IMR-90 (cell line): ENCODE data around the gene KIAA0232. TPM values are rescaled to one million over a fixed set of nuclear protein-coding genes. Genes with fewer than 3 reads are reported as not detected.

Source experiments
- ATAC-seq: fragments of 200-7000 bp; cut with Tn5 transposase; 2 replicates; pipeline ENCODE4 v1.9.1; 2020; ENCODE audit warnings: low read depth, mild to moderate bottlenecking, moderate library complexity
- BruUV-seq: library from RNA; stranded (reverse); fragments of 400-500 nt; replicated peaks from 2 replicates; lab custom pipeline; 2021; lab: Mats Ljungman, UMichigan
- CTCF ChIA-PET: fragments of 300-600 bp; formaldehyde crosslinking; extraction: SDS; loops from one replicate; lab custom pipeline; 2021; ENCODE audit warnings: antibody characterized with exemption; lab: Yijun Ruan, JAX
- POLR2A ChIA-PET: fragments of 300-600 bp; sonication (Branson Sonifier 250); formaldehyde crosslinking; loops from one replicate; lab custom pipeline; 2022; ENCODE audit warnings: antibody characterized with exemption; ENCODE audit not compliant: unreplicated experiment; lab: Charles Lee
- DNase-seq: peaks from one replicate; pipeline ENCODE4 v3.0.0; 2013
- H2AFZ ChIP-seq: replicated peaks from 2 replicates; pipeline ENCODE3; 2013; ENCODE audit warnings: low read length, mild to moderate bottlenecking; ENCODE audit not compliant: poor library complexity
- H2AK5ac ChIP-seq: 2 replicates; pipeline ENCODE4 v1.6.1; 2013; ENCODE audit warnings: low read depth, low read length, inconsistent platforms
- H2AK9ac ChIP-seq: replicated peaks from 2 replicates; pipeline ENCODE3; 2013; ENCODE audit warnings: mild to moderate bottlenecking, low read depth, low read length, moderate library complexity; ENCODE audit not compliant: poor library complexity
- H2BK120ac ChIP-seq: 2 replicates; pipeline ENCODE4 v1.6.1; 2013; ENCODE audit warnings: low read depth, low read length, inconsistent platforms
- H2BK15ac ChIP-seq: 3 replicates; pipeline ENCODE4 v1.6.1; 2013; ENCODE audit warnings: low read depth, low read length, inconsistent platforms
- H2BK20ac ChIP-seq: 2 replicates; pipeline ENCODE4 v1.6.1; 2013; ENCODE audit warnings: low read depth, mild to moderate bottlenecking, inconsistent platforms, low read length, moderate library complexity
- H2BK5ac ChIP-seq: 2 replicates; pipeline ENCODE4 v1.6.1; 2013; ENCODE audit warnings: mild to moderate bottlenecking, low read depth, low read length, inconsistent platforms; ENCODE audit not compliant: poor library complexity, severe bottlenecking
- H3K14ac ChIP-seq: replicated peaks from 2 replicates; pipeline ENCODE4 v1.6.1; 2013; ENCODE audit warnings: low read depth, low read length, inconsistent platforms
- H3K18ac ChIP-seq: 2 replicates; pipeline ENCODE4 v1.6.1; 2013; ENCODE audit warnings: low read depth, low read length, control low read depth
- H3K23ac ChIP-seq: 2 replicates; pipeline ENCODE4 v1.6.1; 2013; ENCODE audit warnings: low read depth, low read length, inconsistent platforms
- H3K27ac ChIP-seq: 2 replicates; pipeline ENCODE4 v1.5.1; 2013; ENCODE audit warnings: mild to moderate bottlenecking, control low read depth, low read length; ENCODE audit not compliant: insufficient read depth
- H3K27me3 ChIP-seq: 2 replicates; pipeline ENCODE4 v1.6.1; 2013; ENCODE audit warnings: low read length; ENCODE audit not compliant: control insufficient read depth, insufficient read depth
- H3K36me3 ChIP-seq: 2 replicates; pipeline ENCODE4 v1.6.1; 2013; ENCODE audit warnings: low read length, mixed read lengths; ENCODE audit not compliant: control insufficient read depth, insufficient read depth
- H3K4ac ChIP-seq: 2 replicates; pipeline ENCODE4 v1.6.1; 2013; ENCODE audit warnings: low read depth, low read length, inconsistent platforms
- H3K4me1 ChIP-seq: 2 replicates; pipeline ENCODE4 v1.6.1; 2013; ENCODE audit warnings: low read length, mixed read lengths; ENCODE audit not compliant: control insufficient read depth, insufficient read depth
- H3K4me2 ChIP-seq: 2 replicates; pipeline ENCODE4 v1.6.1; 2013; ENCODE audit warnings: low read depth, mild to moderate bottlenecking, control low read depth, low read length, moderate library complexity
- H3K4me3 ChIP-seq: 2 replicates; pipeline ENCODE4 v1.5.1; 2013; ENCODE audit warnings: low read depth, mild to moderate bottlenecking, control low read depth, low read length, moderate library complexity; ENCODE audit not compliant: insufficient read depth
- H3K56ac ChIP-seq: 2 replicates; pipeline ENCODE4 v1.6.1; 2013; ENCODE audit warnings: low read length, inconsistent platforms; ENCODE audit not compliant: insufficient read depth; ENCODE audit errors: extremely low read depth
- H3K79me1 ChIP-seq, 2 experiments: 2 replicates each; pipeline ENCODE4 v1.6.1; 2013; ENCODE audit warnings: low read length in 2 of 2, inconsistent platforms in 1 of 2, low read depth in 1 of 2
- H3K9ac ChIP-seq: 2 replicates; pipeline ENCODE4 v1.6.1; 2013; ENCODE audit warnings: low read depth, low read length, control low read depth
- H3K9me1 ChIP-seq: 2 replicates; pipeline ENCODE4 v1.6.1; 2013; ENCODE audit warnings: low read length, inconsistent platforms; ENCODE audit not compliant: insufficient read depth
- H3K9me3 ChIP-seq: 2 replicates; pipeline ENCODE4 v1.6.1; 2013; ENCODE audit warnings: low read length; ENCODE audit not compliant: control insufficient read depth, insufficient read depth
- H4K20me1 ChIP-seq: 2 replicates; pipeline ENCODE4 v1.6.1; 2013; ENCODE audit warnings: low read length, inconsistent platforms; ENCODE audit not compliant: insufficient read depth
- H4K5ac ChIP-seq: 2 replicates; pipeline ENCODE4 v1.6.1; 2013; ENCODE audit warnings: mild to moderate bottlenecking, low read depth, low read length, control low read depth
- H4K8ac ChIP-seq, 2 experiments: 2 replicates each; pipeline ENCODE4 v1.6.1; 2013; ENCODE audit warnings: low read depth in 2 of 2, low read length in 2 of 2, control low read depth in 1 of 2, inconsistent platforms in 1 of 2
- H4K91ac ChIP-seq: 2 replicates; pipeline ENCODE4 v1.6.1; 2013; ENCODE audit warnings: low read depth, low read length, inconsistent platforms; ENCODE audit not compliant: insufficient read depth
- CHD1 ChIP-seq: IDR thresholded peaks from 2 replicates; pipeline ENCODE4 v1.6.1; 2012; ENCODE audit warnings: low read depth, low read length, improper control_type of control experiment
- CTCF ChIP-seq: conservative IDR thresholded peaks from 2 replicates; pipeline ENCODE4 v1.5.1; 2012; ENCODE audit warnings: mild to moderate bottlenecking, low read depth, low read length, improper control_type of control experiment
- ELK1 ChIP-seq: fragments of 150-350 bp; IDR thresholded peaks from 2 replicates; pipeline ENCODE4 v1.6.1; 2016; ENCODE audit warnings: low read depth, mild to moderate bottlenecking, low read length, moderate library complexity, borderline replicate concordance
- FOS ChIP-seq: fragments of 150-350 bp; IDR thresholded peaks from 2 replicates; pipeline ENCODE4 v1.6.1; 2016; ENCODE audit warnings: low read depth, low read length
- MAFK ChIP-seq: IDR thresholded peaks from 2 replicates; pipeline ENCODE4 v1.6.1; 2012; ENCODE audit warnings: low read depth, low read length, improper control_type of control experiment
- MXI1 ChIP-seq: IDR thresholded peaks from 2 replicates; pipeline ENCODE4 v1.6.1; 2012; ENCODE audit warnings: low read depth, mild to moderate bottlenecking, low read length, moderate library complexity, borderline replicate concordance
- NFE2L2 ChIP-seq: fragments of 150-350 bp; IDR thresholded peaks from 2 replicates; pipeline ENCODE4 v1.6.1; 2016; ENCODE audit warnings: low read depth, mild to moderate bottlenecking, low read length
- POLR2A ChIP-seq: IDR thresholded peaks from 2 replicates; pipeline ENCODE4 v1.6.1; 2012; ENCODE audit warnings: mild to moderate bottlenecking, low read depth, low read length
- RAD21 ChIP-seq: IDR thresholded peaks from 2 replicates; pipeline ENCODE4 v1.6.1; 2012; ENCODE audit warnings: low read length, improper control_type of control experiment
- RCOR1 ChIP-seq: IDR thresholded peaks from 2 replicates; pipeline ENCODE4 v1.6.1; 2012; ENCODE audit warnings: mild to moderate bottlenecking, low read length, improper control_type of control experiment; ENCODE audit not compliant: insufficient replicate concordance
- RFX5 ChIP-seq: IDR thresholded peaks from 2 replicates; pipeline ENCODE4 v1.8.0; 2012; ENCODE audit warnings: low read depth, mild to moderate bottlenecking, low read length, moderate library complexity
- WGBS, 2 experiments: methylation state at CpG; one replicate each; pipeline versions ENCODE4 v1.1.5 to v1.1.7; 2013; ENCODE audit warnings: missing lambda C conversion rate in 2 of 2; ENCODE audit not compliant: insufficient read length in 1 of 2; ENCODE audit errors: extremely low coverage in 2 of 2; 5-methylcytosine and 5-hydroxymethylcytosine counted together
- dilution Hi-C: fragments of 300-500 bp; cut with HindIII; formaldehyde crosslinking; loops from one replicate; pipeline ENCODE4 v1.14.3; 2018; ENCODE audit warnings: low sequenced_read_pairs; ENCODE audit not compliant: unreplicated experiment
- in situ Hi-C: fragments of 300-500 bp; cut with MboI; formaldehyde crosslinking; loops from 3 replicates; pipeline ENCODE4 v1.14.3; 2019; ENCODE audit warnings: low sequenced_read_pairs, inconsistent platforms, mixed read lengths
- intact Hi-C: fragments of 100-400 bp; cut with micrococcal nuclease; formaldehyde crosslinking; loops from 2 replicates; pipeline ENCODE4 v1.10.0; 2022
- polyA plus RNA-seq, 3 experiments: library from polyadenylated mRNA; depleted of rRNA; stranded (reverse); fragments of >200 nt; gene quantifications; 2 replicates each; pipeline ENCODE4 v1.2.3, GENCODE V29; 2012; ENCODE audit warnings: low replicate concordance in 1 of 3
- total RNA-seq: library from RNA; depleted of rRNA; stranded (reverse); fragments of >200 nt; gene quantifications from 2 replicates; pipeline ENCODE4 v1.2.3, GENCODE V29; 2012

KIAA0232 gene
- total and polyA plus RNA-seq, 2 of the 4 experiments (the other 2 are of a cell fraction), result 6.8 to 19.5 TPM

GRCh38 chr4:6815029-6815836 is 32.7 kb downstream of the KIAA0232 start (continued):
- TF ChIP-seq RCOR1, result no peak

- BruUV-seq, result no TSS peak
- in situ Hi-C loops (no loop called here), dilution Hi-C loops (no loop called here), intact Hi-C loops (no loop called here)
- no peak overlapping the region for H4K8ac ChIP-seq
- DNase-seq, result no peak
- peaks cover 25% of the 10 kb centered on the region for H4K20me1 ChIP-seq
- H2BK120ac ChIP-seq, result no peak overlapping the region
- CTCF ChIA-PET, result no interaction called here
- no peak overlapping the region for H3K4ac ChIP-seq
- H3K36me3 ChIP-seq, result peaks cover 1% of the 10 kb centered on the region
- H3K14ac ChIP-seq, result no peak overlapping the region
- H3K27ac ChIP-seq, result no peak overlapping the region
- no peak overlapping the region for H2BK15ac ChIP-seq
- no peak overlapping the region for H3K4me2 ChIP-seq
- H2AK5ac ChIP-seq, result no peak overlapping the region
- ATAC-seq, result no peak
- TF ChIP-seq ELK1 (no peak), RAD21 (no peak), RFX5 (no peak), MXI1 (no peak), FOS (no peak), CHD1 (no peak), NFE2L2 (no peak), MAFK (no peak), CTCF (no peak), RCOR1 (no peak), POLR2A (no peak)
- no peak overlapping the region for H3K9ac ChIP-seq
- H2BK20ac ChIP-seq, result no peak overlapping the region
- H3K4me3 ChIP-seq, result no peak overlapping the region
- peaks cover 4% of the 10 kb centered on the region for H3K9me1 ChIP-seq
- H3K56ac ChIP-seq, result no peak overlapping the region
- H2AFZ ChIP-seq, result no peak overlapping the region
- POLR2A ChIA-PET, result no interaction called here
- no CpG with 5 or more reads among the region's 1 CpG for WGBS, 2 experiments
- peaks cover 1% of the 10 kb centered on the region for H3K4me1 ChIP-seq
- H4K5ac ChIP-seq, result no peak overlapping the region
- H3K18ac ChIP-seq, result no peak overlapping the region
- no peak overlapping the region for H3K23ac ChIP-seq
- peaks cover 32 to 44% of the 10 kb centered on the region in 2 experiments for H3K79me1 ChIP-seq
- no peak overlapping the region for H2AK9ac ChIP-seq
- H4K91ac ChIP-seq, result no peak overlapping the region
- peaks cover 8% of the 10 kb centered on the region for H3K9me3 ChIP-seq
- H2BK5ac ChIP-seq, result no peak overlapping the region
- H3K27me3 ChIP-seq, result no peaks in the 10 kb centered on the region
These were observed 36.8 kb downstream of the KIAA0232 start for GRCh38 chr4:6819295-6819694.
